Activated T-cell treated with anti-CD3 and anti-CD28 coated beads, Interleukin-2, amount 50 U/mL, for 48 hours (primary cell): ENCODE measurements around the gene KIF27.
"Not testable (repeated sequence)": the region's sequence is repeated elsewhere in the genome, so short reads cannot be mapped to it uniquely, and the experiment has no call there.

Experiments
- DNase-seq, 2 experiments: peaks; one replicate each; pipeline ENCODE4 v3.0.0-alpha.2; 2020

Gene KIF27

GRCh38 chr9:83809213-83809612 lies 112.0 kb downstream of the KIF27 start:
- not testable (repeated sequence) for DNase-seq

- not testable (repeated sequence) for DNase-seq
These were observed 116.8 kb downstream of the KIF27 start for GRCh38 chr9:83804454-83804853.

GRCh38 chr9:83803941-83804340 lies 117.3 kb downstream of the KIF27 start:
- DNase-seq = not testable (repeated sequence)

GRCh38 chr9:83800236-83801033 lies 120.8 kb downstream of the KIF27 start:
- DNase-seq = no peak

- no peak for DNase-seq
These were observed 127.2 kb downstream of the KIF27 start for GRCh38 chr9:83794051-83794450.

- no peak for DNase-seq
These were observed 128.5 kb downstream of the KIF27 start for GRCh38 chr9:83792746-83793145.
